ENCODE results near the gene GAS7. TPM values are rescaled to one million over a fixed set of nuclear protein-coding genes. Genes with fewer than 3 reads are reported as not detected.

Gene GAS7
- total RNA-seq, 1 experiment from 2014 or later = 6.0 TPM

DNA sequence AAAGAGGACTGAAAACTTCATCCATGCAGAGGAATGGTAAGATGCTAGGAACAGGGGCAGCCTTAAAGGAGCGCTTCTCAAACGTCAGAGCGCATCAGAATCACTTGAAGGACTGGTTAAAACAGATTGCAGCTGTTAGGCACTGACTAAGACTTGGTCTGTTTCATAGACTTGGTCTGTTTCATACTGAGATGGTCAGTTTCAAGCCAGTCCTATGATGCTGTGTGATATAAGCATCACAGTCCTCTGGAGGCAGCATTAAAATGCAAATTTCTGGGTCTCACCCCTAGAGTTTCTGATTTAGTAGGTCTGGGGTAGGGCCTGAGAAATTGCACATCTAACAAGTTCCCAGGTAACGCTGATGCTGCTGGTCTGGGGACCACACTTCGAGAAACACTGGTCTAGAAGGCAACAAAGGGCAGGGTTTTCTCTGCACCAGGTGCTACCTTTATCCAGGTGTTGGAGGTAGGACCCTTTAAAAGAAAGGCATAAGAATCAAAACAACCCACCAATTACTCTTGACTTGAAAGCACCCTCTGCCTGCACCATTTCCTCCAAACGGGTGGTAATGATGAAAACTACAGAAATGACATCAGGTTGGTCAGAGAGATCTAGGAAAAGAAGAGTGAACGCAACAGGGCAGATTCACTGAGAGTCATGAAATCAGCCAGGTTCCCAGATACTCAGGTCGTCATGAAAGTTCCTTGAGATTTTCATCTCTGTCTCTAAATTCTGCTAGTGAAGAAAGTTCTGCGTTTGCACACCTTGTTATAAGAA lies 198.3 kb downstream of the GAS7 start:
- WGBS (ENCODE audit: extremely low coverage, insufficient read length, low lambda C conversion rate) = no CpG with 5 or more reads among the region's 9 CpGs
- H3K56ac ChIP-seq (ENCODE audit: insufficient read length, low read depth, low read length) = no peak overlapping the region
- Mint-ChIP-seq H3K9me3 (no peaks in the 10 kb centered on the region; a peak in 1 of 5 replicates), H3K27ac (no peak overlapping the region; a peak in 1 of 7 replicates), H3K4me1 (peaks cover 6 to 10% of the 10 kb centered on the region in 2 experiments; a peak in 3 of 4 replicates), H3K36me3 (ENCODE audit: insufficient read depth in 1 of 3, low read depth in 3 of 3) (no peaks in the 10 kb centered on the region), H3K27me3 (ENCODE audit: low read depth) (no peaks in the 10 kb centered on the region; the same call in 1 of the 2 replicates), H3K4me3 (no peak overlapping the region)
- H3K9ac ChIP-seq (ENCODE audit: extremely low read depth, insufficient read length, low read length) = no peak overlapping the region
- H3K4me2 ChIP-seq (ENCODE audit: insufficient read depth, insufficient read length, low read length) = no peak overlapping the region
- H3T11ph ChIP-seq (ENCODE audit: low read length) = no peak overlapping the region
- H2AK5ac ChIP-seq (ENCODE audit: insufficient read length, low read length) = no peak overlapping the region
- no peak overlapping the region for H3K4ac ChIP-seq (ENCODE audit: low read depth, low read length)
- H3K4me1 ChIP-seq (ENCODE audit: insufficient read depth, low read length) = no peaks in the 10 kb centered on the region
- no peak overlapping the region for H2BK12ac ChIP-seq (ENCODE audit: insufficient read length, low read depth, low read length)
- H3K14ac ChIP-seq (ENCODE audit: insufficient read depth, low read length) = no peak overlapping the region
- no peak for DNase-seq
- no peak overlapping the region for H2BK120ac ChIP-seq (ENCODE audit: low read depth, low read length, poor library complexity, severe bottlenecking)
- H3K9me3 ChIP-seq (ENCODE audit: control insufficient read depth, low read depth, low read length) = no peaks in the 10 kb centered on the region
- no peak overlapping the region for H2BK5ac ChIP-seq (ENCODE audit: insufficient read length, low read length)
- H3K79me1 ChIP-seq (ENCODE audit: insufficient read depth, low read depth, low read length, poor library complexity, severe bottlenecking) = no peaks in the 10 kb centered on the region
- no peaks in the 10 kb centered on the region for H3K23me2 ChIP-seq (ENCODE audit: insufficient read length, low read depth, low read length, poor library complexity, severe bottlenecking)
- H2BK20ac ChIP-seq (ENCODE audit: low read depth, low read length, poor library complexity, severe bottlenecking) = no peak overlapping the region
- no peak overlapping the region for H2AFZ ChIP-seq (ENCODE audit: low read length)
- H3K23ac ChIP-seq (ENCODE audit: insufficient read length, low read depth, low read length) = no peak overlapping the region
- no peak overlapping the region for H4K5ac ChIP-seq (ENCODE audit: insufficient read length, low read depth, low read length)
- H3K79me2 ChIP-seq (ENCODE audit: insufficient read depth, low read length) = no peaks in the 10 kb centered on the region
- H3K27me3 ChIP-seq (ENCODE audit: insufficient read depth, low read length) = no peaks in the 10 kb centered on the region
- TF ChIP-seq, protein P1, sequence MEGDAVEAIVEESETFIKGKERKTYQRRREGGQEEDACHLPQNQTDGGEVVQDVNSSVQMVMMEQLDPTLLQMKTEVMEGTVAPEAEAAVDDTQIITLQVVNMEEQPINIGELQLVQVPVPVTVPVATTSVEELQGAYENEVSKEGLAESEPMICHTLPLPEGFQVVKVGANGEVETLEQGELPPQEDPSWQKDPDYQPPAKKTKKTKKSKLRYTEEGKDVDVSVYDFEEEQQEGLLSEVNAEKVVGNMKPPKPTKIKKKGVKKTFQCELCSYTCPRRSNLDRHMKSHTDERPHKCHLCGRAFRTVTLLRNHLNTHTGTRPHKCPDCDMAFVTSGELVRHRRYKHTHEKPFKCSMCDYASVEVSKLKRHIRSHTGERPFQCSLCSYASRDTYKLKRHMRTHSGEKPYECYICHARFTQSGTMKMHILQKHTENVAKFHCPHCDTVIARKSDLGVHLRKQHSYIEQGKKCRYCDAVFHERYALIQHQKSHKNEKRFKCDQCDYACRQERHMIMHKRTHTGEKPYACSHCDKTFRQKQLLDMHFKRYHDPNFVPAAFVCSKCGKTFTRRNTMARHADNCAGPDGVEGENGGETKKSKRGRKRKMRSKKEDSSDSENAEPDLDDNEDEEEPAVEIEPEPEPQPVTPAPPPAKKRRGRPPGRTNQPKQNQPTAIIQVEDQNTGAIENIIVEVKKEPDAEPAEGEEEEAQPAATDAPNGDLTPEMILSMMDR (conservative IDR thresholded peaks at IDR 0.05) = no peak
- H3K27ac ChIP-seq (ENCODE audit: insufficient read length, low read depth, low read length) = no peak overlapping the region
- no peak overlapping the region for H2BK15ac ChIP-seq (ENCODE audit: low read depth, low read length)
- H3K18ac ChIP-seq (ENCODE audit: insufficient read length, low read depth, low read length) = no peak overlapping the region
- H4K8ac ChIP-seq (replicated peaks; ENCODE audit: insufficient read length, low read depth, low read length) = no peak overlapping the region
- H4K91ac ChIP-seq (ENCODE audit: insufficient read length, low read depth, low read length) = no peak overlapping the region
- H4K20me1 ChIP-seq (ENCODE audit: control insufficient read depth, insufficient read depth, insufficient read length) = no peaks in the 10 kb centered on the region
